HCT116 (cell line): Measurements from ENCODE around the gene PLXDC1.

Experiments used
- EZH2 ChIP-seq: fragments of 200-600 bp; sonication (generic); IDR thresholded peaks from 2 replicates; pipeline ENCODE4 v1.6.1; 2017; ENCODE audit warnings: antibody characterized with exemption, mixed run types
- POLR2AphosphoS5 ChIP-seq: IDR thresholded peaks from 2 replicates; pipeline ENCODE4 v1.6.1; 2011; ENCODE audit warnings: mild to moderate bottlenecking, low read depth, low read length, moderate library complexity
- TF ChIP-seq, protein P1 (sequence below), 3 experiments: fragments of 200-600 bp in 1 of 3; sonication (generic) in 1 of 3; IDR thresholded peaks in 2 of 3; conservative IDR thresholded peaks in 1 of 3; 2 replicates each; pipeline ENCODE4 v1.5.1; 2012 to 2017; ENCODE audit warnings: low read depth in 2 of 3, low read length in 2 of 3, antibody characterized with exemption in 1 of 3, borderline replicate concordance in 1 of 3, control low read depth in 1 of 3, mild to moderate bottlenecking in 1 of 3, mixed read lengths in 1 of 3, mixed run types in 1 of 3, moderate library complexity in 1 of 3; ENCODE audit not compliant: insufficient read depth in 1 of 3
- TF ChIP-seq, protein P2 (sequence below): IDR thresholded peaks from 2 replicates; pipeline ENCODE4 v1.6.1; 2012

DNA sequence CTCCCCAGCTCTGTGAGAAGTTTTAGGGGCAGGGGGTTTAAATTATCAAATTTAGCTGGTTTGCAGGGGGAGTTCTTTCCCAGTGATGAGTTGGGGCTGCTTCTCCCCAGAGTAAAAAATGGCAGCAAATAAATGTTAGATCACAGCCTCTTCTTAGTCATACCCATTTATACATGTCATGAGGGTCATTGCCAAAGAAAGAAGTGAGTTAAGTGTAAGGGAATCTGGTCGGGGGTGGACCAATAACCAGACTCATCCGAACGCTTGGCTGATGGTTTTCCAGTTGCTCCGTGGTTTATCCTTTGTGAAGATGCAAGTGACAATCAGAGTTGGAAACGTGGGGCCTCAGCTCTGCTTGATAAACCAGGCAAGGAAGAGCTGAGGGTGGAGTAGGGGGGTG, 87.1 kb downstream of the PLXDC1 start:
- TF ChIP-seq POLR2AphosphoS5, result no peak
- TF ChIP-seq, protein P1, sequence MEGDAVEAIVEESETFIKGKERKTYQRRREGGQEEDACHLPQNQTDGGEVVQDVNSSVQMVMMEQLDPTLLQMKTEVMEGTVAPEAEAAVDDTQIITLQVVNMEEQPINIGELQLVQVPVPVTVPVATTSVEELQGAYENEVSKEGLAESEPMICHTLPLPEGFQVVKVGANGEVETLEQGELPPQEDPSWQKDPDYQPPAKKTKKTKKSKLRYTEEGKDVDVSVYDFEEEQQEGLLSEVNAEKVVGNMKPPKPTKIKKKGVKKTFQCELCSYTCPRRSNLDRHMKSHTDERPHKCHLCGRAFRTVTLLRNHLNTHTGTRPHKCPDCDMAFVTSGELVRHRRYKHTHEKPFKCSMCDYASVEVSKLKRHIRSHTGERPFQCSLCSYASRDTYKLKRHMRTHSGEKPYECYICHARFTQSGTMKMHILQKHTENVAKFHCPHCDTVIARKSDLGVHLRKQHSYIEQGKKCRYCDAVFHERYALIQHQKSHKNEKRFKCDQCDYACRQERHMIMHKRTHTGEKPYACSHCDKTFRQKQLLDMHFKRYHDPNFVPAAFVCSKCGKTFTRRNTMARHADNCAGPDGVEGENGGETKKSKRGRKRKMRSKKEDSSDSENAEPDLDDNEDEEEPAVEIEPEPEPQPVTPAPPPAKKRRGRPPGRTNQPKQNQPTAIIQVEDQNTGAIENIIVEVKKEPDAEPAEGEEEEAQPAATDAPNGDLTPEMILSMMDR (IDR thresholded peaks at IDR 0.05 in 2 of 3, conservative IDR thresholded peaks at IDR 0.05 in 1 of 3; ENCODE audit: borderline replicate concordance in 1 of 3, insufficient read depth in 1 of 3, low read depth in 2 of 3, low read length in 2 of 3), result no peak
- no peak for TF ChIP-seq EZH2
- TF ChIP-seq, protein P2, sequence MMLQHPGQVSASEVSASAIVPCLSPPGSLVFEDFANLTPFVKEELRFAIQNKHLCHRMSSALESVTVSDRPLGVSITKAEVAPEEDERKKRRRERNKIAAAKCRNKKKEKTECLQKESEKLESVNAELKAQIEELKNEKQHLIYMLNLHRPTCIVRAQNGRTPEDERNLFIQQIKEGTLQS, result no peak
